A172 (cell line): Measurements from ENCODE around the gene PPFIA2. TPM values are rescaled to one million over a fixed set of nuclear protein-coding genes. Genes with fewer than 3 reads are reported as not detected.
A peak's percentile ranks its signal among the peaks of the same experiment; 100 is the strongest.

Experiments
- DNase-seq: peaks from one replicate; pipeline ENCODE4 v3.0.0-alpha.2; 2015; ENCODE audit warnings: low spot score
- total RNA-seq: library from RNA; depleted of rRNA; stranded (reverse); fragments of >200 nt; shearing (Covaris generic); gene quantifications from 2 replicates; pipeline ENCODE4 v1.2.3, GENCODE V29; 2014

PPFIA2 gene
- total RNA-seq, 1 experiment from 2014 or later = 0.62 TPM

DNA sequence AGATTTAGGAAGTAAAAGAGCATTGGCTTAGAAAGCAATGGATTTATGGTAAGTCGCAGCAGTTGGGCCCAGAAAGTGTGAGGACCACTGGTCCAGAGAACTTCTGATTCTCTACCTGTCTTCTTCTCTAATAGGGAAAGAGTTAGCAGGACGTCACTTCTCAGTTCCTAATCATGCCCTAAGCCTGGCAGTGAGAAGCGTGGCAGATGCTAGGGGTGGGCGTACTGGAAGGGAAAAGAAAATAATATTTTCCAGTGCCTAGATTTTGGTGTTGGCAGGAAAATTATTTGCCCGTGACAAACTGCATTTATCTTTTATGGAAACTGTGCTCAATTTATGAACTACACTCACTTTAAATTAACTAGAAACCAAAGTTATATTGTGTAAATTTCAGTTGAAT lies 212.3 kb downstream of the PPFIA2 start:
- no peak for DNase-seq

- no peak for DNase-seq
Observed at GRCh38 chr12:81543621-81544139, 215.5 kb downstream of the PPFIA2 start.

DNA sequence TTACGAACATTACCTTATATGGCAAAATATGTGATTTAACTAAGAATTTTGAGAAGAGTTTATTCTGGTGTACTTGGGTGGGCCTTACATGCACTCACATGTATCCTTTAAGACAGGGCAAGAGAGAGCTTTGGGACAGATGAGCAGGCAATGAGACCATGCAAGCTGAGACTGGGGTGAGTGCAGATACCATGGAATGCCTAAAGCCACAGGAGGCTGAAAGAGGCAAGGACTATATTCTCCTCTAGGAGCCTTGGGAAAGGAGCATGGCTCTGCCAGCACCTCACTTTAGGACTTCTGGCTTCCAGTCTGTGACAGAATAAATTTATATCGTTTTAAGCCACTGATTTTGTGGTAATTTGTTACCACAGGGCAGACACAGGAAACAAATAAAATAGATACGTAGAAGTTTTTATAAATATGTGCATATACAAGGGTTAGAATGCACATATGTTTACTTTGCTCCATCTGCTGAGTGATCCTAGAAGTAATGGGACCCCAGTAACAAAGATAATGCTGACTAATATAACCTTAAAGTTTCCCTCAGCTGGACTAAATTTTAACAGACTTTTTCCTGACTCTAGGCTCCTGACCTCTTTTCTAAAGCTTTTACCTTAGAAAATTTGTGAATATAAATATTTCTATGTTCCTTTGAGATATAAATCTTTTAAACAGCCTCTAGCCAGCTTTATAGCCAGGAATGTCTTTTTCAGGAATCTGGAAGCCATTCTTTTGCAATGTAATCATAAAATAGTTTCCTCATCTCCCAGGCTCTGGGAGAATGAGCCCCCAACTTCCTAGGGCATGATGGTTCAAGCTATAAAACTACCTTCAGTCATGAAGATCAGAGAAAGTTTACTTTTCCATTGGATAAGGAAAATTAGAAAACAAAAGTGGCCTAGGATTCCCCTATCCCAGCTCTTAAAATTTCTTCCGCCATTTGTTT lies 216.8 kb downstream of the PPFIA2 start:
- no peak for DNase-seq

- no peak for DNase-seq
Observed at GRCh38 chr12:81541121-81541520, 218.0 kb downstream of the PPFIA2 start.

DNA sequence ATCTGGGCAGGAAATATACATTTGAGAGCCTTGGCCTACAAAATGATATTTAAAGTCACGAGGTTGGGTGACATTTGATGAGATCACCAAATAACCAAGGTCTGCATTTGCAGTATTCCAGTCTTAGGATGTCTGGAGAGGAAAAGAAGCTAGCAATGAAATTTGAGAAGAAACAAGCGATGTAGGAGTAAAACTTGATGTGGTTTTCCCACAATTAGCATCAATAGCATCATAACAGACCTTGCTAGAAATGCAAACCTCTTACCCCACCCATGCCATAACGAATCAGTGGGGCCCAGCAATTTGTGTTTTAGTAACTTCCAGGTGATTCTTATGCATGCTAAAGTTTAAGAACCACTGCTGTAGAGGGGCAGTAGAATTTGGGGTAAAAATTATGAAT lies 219.9 kb downstream of the PPFIA2 start:
- DNase-seq = no peak

GRCh38 chr12:81533054-81533453 lies 226.1 kb downstream of the PPFIA2 start:
- DNase-seq = no peak

GRCh38 chr12:81530352-81530751 lies 228.8 kb downstream of the PPFIA2 start:
- no peak for DNase-seq

DNA sequence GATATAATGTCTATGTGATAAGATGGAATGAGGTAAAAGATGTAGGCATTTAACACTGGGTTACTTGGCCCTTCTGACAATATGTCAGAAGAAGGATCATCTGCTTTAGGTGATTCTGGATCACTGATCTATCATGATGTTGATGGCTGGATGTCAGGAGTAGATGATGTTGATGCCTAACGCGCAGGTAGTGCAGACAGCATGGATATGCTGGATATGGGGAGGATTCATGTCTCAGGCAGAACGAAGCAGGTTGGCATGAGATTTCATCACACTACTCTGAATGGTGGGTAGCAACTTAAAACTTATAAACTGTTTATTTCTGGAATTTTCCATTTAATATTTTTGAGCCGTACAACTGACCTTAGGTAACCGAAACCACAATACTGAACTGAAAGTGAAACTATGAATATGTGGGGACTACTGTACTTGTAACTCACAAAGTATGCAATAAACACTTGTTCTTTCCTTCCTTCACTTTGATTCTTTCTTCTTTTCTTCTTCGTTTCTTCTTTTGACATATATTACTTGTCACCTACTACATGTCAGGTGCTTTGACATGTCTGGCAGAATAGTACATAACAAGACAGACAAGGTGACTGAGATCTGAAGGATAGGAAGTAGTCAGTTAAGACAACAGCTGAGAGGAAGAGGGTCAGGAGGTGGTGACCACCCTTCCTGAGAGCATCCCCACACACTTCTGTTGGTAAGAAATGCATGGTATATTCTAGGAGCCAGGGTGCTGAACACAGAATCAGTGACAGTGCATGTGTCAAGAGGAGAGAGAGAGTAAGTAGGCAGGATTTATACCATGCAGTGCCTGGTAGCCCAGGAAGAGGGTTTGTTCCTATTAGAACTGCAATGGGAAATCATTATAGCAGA lies 238.8 kb downstream of the PPFIA2 start:
- peak; percentile 9 for DNase-seq

DNA sequence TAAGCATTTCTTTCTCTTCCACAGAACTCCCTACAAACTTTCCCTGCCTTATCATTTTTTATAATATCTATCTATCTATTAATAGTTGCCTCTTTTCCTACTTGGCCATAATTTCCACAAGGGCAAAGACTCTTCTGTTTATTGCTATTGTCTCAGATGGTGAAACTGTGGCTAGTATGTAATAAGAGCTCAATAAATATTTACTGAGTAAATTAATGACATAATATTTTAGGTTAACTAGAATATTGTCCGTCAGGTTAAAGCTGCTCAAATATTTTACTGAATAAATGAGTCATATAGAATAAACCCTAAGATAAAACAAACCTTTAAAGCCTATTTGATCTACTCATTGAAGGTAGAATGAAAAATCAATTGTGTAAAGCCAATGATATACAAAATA lies 240.5 kb downstream of the PPFIA2 start:
- no peak for DNase-seq

GRCh38 chr12:81517296-81517695 lies 241.9 kb downstream of the PPFIA2 start:
- no peak for DNase-seq

DNA sequence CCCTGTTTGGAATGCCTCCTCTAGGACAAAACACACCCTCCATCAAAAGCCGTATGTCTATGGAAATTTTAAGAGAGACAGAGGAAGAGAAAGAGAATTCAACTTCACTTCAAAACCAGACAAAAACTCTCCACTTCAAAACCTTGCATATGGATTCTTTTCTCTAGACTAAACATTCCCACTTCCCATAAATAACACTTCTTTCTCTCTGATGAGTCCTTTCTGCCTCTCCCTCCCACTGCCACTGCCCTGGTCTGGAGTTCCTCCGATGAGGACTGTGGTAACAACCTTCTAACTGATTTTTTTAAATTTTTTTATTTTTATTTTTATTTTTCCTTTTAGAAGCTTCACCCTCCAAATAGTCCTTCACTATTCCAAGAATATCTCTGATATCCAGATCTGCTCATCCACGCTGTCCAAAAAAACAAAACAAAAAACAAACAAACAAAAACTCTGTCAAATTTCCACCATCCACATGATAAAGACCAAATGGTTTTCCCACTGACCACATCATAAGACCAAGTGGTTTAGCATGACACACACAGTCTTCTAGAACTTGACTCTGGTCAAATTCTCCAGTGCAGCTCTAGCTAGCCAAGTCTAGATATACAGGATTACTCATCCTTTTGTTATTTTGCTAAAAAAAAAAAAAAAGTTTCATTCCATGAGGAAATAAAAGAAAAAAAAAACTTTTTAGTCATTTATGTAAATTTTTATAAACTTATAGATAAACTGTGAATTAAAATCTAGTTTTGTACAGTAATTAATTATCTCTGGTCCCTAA lies 256.0 kb downstream of the PPFIA2 start:
- DNase-seq = peak; percentile 74

DNA sequence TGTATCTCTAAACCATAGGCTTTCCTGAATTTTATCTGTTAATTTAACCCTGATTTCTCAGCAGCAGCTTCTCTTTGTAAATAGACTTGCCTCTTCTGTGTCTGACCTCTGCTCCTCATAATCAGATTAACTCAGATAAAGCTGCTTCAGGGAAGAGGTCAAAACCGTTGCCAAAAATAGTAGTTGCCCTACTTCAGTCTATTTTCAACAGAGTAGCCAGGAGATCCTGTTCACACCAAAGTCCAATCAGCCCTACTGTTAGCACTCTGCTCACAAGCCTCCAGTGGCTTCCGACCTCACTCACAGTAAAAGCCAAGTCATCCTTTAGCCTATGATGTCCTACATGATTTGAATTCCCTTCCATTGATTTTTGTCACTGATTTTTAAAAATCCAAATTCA lies 258.4 kb downstream of the PPFIA2 start:
- no peak for DNase-seq

DNA sequence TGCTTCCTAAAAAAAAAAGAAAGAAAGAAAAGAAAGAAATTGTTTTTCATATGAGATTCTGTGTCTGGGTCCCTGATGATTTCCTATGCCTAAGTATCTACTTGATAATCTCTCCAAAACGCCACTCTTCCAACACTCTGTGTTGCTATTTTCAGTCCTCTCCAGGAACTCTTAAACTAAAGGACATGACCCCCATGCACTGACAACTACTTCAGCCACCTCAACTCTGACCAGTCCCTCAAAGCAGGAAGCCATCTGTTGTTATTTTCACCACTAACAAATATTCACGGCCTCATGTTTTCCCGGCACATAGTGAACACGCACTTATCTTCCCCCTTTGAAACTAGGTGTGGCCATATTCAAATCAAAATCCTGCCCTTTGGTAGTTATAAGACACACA lies 259.3 kb downstream of the PPFIA2 start:
- no peak for DNase-seq

DNA sequence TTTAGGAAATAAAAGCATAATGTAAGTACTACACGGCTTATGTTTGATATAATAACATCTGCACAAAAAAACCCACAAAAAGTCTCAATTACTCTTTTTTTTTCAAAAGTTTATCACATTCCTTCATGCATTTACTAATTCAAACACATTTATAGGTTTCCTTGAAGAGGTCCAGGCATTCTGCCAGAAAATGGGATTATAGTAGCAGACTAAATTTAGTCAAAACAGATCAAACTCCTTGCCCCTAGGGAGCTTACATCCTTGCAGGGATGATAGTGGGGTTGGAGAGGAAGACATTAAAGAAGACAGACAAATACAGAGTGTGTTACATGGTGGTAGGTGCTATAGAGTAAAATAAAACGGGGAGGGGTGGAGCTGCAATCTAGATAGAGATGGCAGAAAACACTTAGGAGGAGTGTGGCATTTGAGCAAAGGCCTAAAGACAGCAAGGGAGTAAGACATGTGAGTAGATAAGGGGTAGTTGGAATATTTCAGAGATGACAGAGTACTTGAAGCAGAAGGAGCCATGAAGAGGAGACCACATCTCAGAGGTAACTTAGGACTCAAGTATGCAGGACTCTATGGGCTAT lies 266.9 kb downstream of the PPFIA2 start:
- DNase-seq = peak; percentile 0

GRCh38 chr12:81472934-81473333 lies 286.2 kb downstream of the PPFIA2 start:
- no peak for DNase-seq

DNA sequence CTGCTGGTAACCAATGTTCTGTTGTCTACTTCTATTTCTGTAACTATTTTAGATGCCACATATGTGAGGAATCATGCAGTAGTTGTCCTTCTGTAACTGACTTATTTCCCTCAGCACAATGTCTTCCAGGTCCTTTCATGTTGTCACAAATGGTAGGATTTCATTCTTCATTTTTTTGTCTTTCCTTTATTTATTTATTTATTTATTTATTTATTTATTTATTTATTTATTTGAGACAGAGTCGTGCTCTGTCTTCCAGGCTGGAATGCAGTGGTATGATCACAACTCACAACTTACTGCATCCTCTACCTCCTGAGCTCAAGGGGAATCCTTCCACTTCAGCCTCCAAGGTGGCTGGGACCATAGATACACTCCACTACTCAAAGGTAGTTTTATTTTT lies 288.2 kb downstream of the PPFIA2 start:
- DNase-seq = no peak

DNA sequence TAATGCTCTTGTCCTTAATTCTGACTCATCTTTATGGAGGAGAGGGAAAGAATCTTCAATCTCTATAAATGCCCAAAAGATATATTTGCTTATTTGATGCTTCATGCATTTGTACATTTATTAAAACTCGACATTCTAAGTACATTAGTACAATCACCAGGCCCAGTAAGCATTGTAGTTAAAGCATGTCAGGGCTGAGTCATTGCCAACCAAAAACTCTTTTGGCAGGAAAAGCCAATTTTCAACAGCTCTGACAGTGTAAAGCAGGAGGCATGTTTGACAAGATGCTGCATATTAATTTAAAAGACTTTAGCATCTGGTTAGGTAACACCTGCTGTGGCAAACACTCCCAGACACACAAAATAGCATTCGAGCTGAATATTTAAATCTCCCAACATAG lies 290.9 kb downstream of the PPFIA2 start:
- peak; percentile 53 for DNase-seq

DNA sequence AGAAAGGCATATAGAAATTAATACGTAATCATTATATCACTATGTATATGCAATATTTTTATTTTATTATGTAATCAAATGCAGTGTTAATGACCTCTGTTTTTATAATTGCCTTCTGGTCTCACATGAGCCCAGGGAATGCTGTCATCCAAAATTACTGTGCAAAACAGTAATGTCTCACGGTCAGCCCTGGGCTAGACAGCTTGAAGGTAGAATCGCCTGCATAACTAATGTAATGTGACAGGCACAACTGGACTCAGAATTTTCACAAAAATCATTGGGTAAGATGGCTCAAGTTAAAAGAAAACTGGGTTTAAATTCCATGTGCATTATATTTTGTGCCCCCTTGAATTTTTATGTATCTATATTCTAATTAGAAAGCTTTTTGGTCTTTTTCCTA lies 293.3 kb downstream of the PPFIA2 start:
- no peak for DNase-seq

- no peak for DNase-seq
Observed at GRCh38 chr12:81465191-81465590, 294.0 kb downstream of the PPFIA2 start.

- no peak for DNase-seq
Observed at GRCh38 chr12:81461163-81461562, 298.0 kb downstream of the PPFIA2 start.
